CD4-positive, alpha-beta T cell treated with Interleukin-4 for 4 hours (primary cell): ENCODE data around the gene NCAPD3.

Experiments used
- DNase-seq: peaks from one replicate; pipeline ENCODE4 v3.0.0-alpha.2; 2020

NCAPD3 gene

DNA sequence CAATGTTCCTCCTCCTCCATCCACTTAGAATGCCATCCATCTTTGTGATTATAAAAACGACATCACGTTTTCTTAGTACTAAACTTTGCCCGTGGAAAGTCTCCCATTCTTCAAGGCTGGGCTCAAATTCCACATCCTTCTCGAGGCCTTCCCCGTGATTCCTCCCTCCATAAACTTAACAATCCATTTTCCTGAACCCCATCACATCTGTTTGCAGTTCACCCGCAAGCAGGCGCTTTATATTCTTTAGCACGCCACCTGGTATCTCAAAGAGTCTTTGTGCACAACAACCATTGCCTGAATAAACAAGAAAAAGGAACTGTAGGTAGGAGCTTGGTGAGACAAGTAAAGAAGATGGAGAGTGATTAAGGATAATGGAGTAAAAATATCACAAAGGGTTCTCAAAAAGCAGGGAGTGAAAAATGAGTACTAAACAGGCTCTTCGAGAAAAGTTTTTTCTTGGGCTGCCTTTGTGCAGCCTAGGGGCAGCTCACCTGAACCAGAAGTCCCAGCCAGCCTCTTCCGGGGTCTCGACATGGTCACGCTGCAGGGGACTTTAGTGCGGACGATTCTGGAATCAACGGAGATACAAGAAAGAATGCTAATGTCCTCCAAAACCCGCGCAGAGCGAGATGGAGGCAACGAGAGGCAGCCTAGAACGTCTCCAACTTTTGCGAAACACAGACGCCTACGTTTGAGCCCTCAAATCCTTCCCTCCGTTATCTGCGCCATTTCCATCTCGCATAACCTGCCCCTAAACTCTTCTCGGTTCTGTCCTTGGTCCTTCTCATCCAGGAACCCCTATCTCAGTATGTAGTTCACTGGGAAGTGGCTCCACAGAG lies 28.8 kb upstream of the NCAPD3 start:
- DNase-seq, result no peak

DNA sequence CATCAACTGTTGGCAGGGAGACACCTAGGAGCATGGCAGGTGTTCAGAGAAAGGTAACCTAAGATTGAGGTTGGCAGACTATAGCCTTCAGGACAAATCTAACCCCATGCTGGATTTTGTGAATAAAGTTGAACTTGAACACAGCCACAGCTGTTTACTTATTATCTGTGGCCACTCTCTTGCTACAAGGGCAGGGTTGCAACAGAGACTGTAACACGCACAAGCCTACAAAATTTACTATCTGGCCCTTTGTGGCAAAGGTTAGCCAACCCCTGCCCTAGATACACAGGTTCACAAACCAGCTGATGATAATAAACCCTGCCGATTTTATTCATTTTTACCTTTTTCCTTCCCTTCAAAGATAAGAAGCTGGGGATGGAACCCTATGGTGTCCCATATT lies 26.9 kb upstream of the NCAPD3 start:
- DNase-seq, result no peak

DNA sequence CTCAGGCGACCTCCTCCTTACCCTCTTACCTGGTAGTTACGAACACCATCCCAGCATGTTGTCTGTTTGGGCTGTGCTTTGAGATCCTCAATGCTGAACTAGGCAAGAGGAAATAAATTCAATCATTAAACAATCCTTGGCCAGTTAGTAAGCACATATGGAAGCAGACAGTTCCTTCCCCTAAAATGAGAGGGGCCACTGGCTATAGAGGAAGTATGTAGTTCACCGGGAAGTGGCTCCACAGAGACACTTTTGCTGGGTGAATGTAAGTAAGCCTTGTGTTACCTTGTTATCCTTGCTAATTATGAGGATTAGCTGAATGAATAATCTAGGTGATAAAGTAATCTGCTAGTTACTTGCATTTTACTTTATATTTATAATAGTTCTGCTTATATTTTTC lies 26.5 kb upstream of the NCAPD3 start:
- no peak for DNase-seq

DNA sequence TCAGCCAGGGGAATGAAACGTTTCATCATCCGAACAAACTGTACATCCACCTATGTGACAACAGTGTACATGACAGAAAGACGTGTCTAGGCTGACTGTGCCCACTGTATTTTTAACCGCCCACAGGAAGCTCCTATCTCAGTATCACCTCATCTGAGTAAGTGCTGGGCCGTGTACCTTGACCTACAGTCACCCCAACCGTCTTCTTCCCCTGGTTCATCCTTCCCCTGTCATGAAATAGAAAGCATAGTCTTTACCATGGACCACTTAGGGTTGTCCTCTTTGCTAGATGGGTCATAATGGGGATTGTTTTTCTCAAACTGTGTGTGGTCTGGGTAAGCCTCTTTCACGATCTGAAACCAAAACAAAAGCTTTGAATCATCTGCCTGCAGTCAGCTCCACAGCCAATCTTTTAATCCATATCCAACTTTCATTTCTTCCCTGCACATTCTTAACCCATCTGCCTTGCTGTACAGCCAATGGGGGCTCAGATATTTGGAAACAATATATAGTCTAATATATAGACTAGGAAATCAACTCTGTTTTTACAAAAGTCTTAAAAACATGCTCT lies 25.2 kb upstream of the NCAPD3 start:
- no peak for DNase-seq

DNA sequence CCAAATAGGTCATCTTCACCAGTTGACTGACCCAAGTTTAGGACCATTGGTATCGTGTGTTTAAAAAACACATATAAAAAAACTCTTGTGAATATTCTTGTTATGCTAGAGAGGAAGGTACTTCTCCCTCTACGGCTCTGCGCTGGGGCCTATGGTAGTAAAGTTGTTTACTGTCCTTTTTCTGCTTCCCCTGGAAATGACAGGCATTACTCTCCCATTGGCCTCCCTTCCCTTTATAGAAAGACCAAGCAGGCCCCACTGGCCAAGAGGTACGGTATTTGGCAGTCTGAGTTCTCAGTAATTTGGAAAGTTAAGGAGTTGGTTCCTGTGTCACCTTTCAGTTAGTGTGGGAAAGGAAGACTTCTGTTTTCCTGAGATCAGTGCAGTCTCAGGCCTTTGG lies 22.9 kb upstream of the NCAPD3 start:
- no peak for DNase-seq

DNA sequence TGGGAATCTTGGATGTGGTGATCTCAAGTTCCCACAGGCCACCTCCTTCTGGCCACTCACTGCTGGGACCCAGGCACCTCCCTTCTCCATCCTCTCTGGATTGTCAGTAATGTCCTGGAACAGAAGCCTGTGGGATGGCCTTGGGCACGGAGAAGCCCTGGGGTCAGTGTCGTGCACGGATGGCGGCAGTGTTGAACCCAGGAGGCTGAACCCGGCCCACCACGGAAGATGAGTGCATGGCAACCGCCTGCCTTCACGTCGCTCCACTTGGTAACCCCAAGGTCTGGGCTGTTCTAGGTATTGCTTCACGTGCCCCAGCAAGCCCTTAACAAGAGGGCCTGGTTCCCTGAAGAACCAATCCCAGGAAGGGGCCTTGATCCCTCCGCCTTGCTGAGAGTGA lies 22.3 kb upstream of the NCAPD3 start:
- no peak for DNase-seq

DNA sequence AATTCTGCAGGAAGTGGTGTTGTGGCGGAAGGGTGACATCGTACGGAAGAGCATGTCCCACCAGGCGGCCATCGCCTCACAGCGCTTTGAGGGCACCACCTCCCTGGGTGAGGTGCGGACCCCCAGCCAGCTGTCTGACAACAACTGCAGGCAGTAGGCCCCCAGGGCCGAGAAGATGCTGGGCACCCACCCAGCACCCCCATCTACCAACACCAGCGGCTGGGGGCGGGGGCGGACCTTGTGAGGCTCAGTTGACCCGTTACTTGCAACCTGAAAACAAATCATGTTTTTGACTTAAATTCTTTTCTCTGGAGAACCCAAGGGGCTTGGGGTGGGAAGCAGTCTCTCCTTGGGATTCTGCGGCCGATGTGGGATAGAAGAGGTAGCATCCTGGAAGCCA lies 21.7 kb upstream of the NCAPD3 start:
- DNase-seq, result no peak

DNA sequence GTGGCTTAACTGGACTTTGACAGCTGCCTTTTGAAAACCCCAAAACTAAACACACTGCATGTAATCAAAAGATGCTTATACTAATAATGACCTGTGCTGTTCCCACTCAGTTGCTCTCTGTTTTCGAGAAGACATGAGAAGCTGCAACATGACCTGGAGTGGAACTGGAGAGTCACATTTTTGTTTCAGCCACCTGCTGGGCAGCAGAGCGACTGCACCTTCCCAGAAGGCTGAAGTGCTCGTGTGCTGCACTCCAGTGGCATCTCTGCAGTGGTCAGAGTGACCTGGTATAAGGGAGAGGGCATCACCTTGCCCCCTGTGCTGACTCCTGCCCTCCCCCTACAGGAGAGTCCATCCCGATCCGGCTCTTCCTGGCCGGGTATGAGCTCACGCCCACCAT lies 20.8 kb upstream of the NCAPD3 start:
- DNase-seq, result no peak

DNA sequence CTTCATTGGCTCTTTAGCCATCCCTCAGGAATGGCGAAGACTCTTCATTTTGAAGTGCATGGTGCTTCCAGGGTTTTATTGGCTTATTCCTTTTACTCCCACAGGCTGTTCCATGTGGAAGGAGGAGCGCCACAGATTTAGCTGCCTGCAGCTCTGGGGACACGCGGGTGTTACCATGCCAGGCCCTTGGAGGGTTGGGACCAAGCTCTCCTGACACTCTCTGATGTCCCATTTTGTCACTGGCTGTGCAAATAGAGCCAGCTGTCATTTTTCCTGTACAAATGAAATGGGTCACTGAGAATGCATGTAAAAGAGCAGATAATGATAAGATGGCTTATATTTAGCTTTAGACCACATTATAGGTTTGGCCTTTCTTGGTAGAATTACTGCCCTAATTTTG lies 20.1 kb upstream of the NCAPD3 start:
- DNase-seq, result no peak

DNA sequence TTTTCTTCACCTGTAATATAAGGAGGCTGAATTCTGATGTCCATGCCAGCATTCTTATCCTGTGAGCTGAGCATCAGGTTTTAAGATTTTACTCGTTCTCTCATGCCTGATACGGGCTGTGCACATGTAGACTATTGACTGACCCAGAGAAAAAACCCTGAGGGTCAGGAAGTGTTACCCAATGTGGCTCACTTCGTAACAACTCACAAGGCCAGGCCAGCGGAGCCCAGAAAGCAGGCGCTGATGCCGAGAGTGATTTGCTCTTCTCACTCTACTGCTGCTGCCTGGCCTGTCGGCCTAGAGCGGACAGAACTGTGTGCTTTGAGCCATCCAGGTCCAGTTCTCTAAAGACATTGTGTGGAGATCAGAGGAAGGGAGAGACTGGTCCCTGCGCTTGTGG lies 18.6 kb upstream of the NCAPD3 start:
- no peak for DNase-seq

DNA sequence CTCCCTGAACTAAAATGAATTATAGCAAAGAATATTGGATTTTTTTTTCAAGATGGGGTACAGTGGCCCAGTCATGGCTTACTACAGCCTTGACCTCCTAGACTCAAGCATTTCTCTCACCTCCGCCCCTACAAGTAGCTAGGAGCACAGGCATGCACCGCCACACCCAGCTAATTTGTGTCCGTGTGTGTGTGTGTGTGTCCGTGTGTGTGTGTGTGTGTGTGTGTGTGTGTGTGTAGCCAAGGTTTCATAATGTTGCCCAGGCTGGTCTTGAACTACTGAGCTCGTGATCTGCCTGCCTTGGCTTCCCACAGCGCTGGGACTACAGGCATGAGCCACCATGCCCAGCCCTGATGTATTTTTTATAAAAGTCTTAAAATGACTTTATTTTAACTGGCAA lies 16.8 kb upstream of the NCAPD3 start:
- DNase-seq, result no peak

DNA sequence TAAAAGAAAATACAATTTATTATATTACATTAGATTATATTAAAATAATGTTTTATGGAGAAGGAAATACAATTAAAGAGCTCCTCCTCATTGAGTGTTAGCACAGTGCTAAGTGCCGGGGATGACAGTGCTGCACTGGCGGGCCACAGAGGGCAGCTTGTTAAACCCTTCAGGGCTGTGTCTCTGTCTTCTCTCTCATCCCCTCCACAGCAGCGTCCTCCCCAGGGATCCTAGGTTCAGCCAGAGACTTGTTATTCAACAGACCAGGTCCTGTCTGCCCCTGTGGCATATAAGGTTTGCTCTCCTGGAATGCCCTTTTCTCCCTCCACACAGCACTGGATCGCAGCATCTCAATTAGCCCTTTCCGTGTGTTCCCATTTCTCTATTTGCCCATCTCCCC lies 15.2 kb upstream of the NCAPD3 start:
- no peak for DNase-seq

DNA sequence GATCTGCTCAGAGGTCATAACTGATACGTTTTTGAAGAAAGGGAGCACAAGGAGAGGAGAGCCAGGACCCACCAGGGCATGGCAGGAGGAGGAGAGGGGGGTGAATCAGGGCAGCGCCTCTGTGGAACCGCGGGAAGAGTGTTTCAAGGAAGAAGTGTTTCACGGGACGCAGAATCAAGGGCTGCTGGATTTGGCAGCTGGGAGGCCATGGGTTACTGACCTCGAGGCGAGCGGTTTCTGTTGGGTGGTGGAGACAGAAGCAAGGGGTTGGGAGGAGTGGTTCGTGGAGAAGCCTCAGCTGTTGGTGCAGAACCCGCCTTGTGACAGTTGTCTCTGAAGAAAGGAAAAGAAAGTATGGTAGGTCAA lies 13.8 kb upstream of the NCAPD3 start:
- DNase-seq, result no peak

DNA sequence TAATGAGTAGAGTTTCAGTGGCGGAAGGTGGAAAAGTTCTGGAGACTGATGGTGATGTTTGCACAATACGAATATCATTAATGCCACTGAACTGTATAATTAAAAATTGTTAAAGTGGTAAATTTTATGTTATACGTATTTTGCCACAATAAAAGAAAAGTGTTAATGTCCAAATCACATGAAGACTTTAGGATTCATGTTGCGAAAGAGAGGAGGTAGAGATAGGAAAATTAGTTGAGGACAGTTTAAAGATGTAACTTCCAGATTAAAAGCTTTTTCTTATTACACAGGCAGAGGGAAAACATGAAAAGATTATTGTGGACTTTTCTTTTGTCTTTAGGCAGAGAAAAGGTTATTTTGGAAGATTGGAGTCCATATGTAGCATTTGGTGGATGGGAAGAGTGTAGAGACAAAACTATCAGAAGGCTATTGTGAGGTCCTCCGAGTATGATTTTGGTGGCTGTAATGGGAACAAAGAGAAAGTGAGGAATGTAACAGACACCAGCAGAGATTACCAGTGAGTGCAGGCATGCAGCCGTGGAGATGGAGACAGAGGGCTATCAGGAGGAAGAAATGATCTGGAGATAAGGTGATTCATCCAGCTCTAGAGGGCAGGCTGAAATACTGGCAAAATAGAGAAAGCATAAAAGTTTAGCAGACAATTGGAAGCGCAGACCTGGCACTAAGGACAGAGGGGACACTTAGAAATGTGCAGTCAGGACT lies 13.2 kb upstream of the NCAPD3 start:
- no peak for DNase-seq

DNA sequence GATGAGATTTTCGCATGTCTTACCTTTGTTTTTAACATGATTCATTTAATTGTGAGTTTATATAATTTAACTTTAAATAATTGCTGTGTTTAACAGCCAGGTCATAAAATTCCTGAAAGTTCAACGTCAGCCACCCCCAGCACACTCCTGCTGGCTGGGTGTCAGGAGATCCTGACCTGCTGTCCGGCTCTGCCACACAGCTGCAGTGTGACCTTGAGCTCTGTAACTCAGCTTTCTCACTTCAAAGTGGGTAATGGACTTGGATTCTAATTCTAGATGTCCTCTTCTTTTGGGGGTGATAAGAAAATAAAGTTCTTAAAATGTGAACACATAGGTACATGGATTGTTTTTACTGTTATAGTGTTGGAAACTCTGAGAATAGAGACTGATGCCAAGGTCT lies 11.6 kb upstream of the NCAPD3 start:
- DNase-seq, result no peak

DNA sequence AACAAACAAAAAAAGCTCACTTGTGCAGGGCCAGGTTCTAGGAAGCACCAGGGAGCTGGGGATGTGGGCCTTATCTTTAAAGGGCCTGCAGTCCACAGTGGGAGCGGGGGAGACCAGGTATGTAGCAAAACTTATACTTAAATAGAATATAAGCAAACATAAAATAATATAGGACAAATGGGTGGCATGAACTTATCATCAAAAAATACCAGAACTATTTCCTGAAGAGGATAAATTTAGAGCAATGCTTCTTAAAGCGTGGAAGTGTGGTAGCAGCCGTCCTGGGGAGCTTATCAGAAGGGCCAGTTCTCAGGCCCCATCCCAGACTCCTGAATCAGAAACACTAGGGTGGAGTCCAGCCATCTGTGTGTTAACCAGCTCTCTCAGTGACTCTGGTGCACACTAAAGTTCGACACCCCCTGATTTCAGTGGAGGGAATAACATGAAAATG lies 10.0 kb upstream of the NCAPD3 start:
- no peak for DNase-seq

DNA sequence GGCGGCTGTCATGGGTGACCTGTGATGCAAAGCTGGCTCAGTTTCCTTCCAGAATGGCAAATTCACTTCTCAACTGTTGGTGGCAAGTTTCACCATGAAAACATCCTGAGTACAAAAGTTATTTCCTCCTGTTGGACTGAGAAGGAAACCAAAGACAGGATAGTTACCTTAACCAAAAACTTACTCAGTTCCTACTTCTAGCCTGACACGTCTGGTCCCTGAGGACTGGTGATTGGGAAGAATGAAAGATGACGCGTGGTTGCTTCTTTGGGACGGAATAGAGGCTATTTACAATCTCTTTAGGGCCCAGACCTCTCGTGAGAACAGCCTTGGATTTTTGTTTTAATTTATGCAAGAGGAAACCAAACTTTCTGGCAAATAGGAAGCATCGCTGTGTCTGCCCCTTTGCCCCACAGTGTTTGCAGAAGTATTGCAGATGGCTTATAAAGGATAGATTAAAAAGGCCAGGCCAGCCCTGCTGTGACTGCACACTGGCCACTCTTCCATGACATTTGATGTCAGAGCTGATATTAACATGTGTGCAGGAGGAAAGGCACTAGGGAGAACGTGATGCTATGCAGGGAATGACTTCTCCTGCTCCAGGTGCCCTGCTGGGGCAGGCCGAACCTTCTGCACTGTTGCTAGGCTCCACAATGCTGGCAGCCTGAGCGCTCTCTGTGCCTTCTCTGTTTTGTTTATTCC lies 8.3 kb upstream of the NCAPD3 start:
- DNase-seq, result no peak

DNA sequence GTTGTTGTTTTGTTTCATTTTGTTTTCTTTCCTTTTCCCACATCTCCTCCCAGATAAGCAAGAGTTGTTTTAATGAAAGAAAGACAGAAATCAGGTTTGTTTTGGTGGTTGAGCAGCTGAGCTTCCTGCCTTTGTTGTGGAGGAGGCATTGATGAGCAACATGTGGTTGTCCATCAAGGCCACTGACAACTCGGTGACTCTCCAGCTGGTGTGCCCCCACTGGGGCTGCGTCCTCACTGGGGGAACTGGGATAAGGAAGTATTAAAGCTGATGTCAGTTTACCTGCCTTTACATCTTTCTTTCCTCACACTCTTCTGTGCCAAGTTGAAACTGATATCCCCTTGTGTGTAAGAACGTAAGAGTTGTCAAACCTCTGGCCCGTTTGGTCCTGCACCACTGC lies 6.6 kb upstream of the NCAPD3 start:
- DNase-seq, result no peak

DNA sequence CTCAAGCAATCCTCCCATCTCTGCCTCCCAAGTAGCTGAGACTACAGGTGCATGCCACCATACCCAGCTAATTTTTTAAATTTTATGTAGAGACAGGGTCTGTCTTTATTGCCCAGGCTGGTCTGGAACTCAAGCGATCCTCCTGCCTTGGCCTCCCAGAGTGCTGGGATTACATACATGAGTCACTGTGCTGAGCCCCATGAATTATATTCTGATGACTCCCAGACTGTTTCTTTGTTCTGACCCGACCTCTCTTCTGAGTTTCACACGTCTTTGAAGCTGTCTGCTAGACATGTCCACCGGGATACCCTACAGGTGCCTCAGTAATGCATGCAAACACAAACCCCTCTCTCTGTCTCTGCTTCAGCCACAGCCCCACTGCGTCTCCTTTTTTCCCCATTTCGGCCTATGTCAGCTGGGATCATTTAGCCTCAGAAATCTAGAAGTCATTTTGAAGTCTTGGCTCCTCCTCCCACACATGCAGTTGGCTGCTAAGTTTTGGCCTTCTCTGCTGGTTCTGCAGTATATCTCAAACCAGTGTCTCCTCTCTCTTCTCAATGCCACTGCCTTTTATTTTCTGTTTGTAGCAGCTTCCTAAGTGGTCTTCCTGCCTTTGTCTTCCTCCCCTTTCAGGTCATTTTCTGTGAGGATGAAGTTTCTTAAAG lies 5.5 kb upstream of the NCAPD3 start:
- DNase-seq, result no peak

DNA sequence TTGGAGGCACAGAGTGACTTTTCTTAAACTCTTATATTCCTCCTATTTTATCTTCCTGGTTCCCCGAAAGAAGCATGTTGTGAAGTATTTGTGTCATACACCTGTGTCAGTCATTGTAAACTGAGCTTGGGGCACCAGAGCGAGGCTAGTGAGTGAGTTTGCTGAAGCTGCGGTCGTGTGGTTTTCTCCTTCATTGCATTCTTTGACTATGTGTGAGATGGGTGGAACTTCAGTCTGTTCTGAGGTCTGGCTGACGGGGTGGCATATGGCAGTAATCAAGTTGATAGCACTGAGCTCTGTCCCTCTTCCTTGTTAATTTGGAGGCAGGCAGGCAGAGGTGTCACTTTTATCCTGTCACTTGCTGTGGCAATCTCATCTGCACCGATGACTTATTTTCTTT lies 4.9 kb upstream of the NCAPD3 start:
- DNase-seq, result peak; percentile 52

DNA sequence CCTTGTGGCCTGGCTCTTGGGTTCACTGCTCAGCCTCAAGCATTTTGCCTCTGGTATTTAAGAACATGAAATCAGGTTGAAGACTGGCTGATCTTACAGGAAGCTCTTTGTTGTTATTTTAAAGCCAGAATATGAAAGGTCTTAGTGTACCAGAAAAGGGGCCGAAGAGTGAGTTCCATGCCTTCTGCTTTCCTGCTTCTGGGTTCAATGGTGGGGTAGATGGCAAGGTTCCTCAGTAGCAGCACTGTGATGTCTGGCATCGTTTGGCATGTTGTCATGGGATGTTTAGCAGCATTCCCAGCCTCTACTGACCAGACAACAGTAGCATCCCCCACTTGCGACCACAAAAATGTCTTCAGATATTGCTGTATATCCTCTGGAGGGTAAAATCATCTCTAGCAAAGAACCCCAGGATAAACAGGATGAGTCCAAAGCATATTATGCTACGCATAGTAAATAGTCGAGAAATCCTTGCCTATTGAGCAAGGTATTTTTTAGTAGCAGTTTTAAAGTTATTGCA lies 3.1 kb upstream of the NCAPD3 start:
- DNase-seq, result no peak

DNA sequence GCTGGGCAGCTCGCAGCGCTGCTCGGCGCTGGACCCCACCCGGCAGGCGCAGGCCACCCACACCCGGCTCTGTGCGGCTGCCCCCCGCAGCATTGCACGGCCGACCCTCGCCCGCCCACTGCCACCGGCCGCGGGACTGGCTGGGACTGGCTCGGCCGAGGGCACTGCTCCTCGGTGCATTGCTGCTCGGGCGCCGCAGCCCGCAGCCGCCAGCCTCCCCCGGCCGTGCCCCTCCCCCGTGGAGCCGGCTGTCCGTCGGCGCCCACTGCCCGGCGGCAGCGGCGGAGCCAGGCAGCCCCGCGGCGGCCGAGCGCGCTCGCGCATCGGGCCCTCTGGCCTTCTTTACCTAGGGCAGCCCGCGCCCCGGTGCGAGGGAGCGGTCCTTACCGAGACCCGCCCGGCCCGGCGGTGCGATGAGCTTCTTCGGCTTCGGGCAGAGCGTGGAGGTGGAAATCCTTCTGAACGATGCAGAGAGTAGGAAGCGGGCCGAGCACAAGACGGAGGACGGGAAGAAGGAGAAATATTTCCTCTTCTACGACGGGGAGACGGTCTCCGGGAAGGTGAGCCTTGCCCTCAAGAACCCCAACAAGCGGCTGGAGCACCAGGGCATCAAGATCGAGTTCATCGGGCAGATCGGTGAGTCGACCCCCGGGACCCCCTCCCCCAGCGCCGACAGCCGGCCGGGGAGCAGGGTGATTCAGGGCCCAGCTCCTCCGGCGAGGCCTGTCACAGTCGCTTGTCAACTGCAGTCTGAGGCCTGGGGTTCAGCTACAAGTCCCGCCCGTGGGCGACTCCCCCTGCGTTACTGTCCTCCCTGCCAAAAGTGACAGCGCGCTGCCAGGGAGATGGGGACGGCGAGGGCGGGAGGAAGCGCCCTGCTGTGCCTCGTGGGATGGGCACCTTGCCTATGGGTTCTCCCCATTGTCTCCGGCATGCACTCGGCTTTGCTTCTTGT lies 1.2 kb upstream of the NCAPD3 start:
- peak; percentile 42 for DNase-seq
